ENCODE data around the gene PCDHGB2. TPM values are rescaled to one million over a fixed set of nuclear protein-coding genes. Genes with fewer than 3 reads are reported as not detected.

The PCDHGB2 gene
- total and polyA plus RNA-seq, 5 donors = 1.9 to 6.5 (median 4.2) TPM

DNA sequence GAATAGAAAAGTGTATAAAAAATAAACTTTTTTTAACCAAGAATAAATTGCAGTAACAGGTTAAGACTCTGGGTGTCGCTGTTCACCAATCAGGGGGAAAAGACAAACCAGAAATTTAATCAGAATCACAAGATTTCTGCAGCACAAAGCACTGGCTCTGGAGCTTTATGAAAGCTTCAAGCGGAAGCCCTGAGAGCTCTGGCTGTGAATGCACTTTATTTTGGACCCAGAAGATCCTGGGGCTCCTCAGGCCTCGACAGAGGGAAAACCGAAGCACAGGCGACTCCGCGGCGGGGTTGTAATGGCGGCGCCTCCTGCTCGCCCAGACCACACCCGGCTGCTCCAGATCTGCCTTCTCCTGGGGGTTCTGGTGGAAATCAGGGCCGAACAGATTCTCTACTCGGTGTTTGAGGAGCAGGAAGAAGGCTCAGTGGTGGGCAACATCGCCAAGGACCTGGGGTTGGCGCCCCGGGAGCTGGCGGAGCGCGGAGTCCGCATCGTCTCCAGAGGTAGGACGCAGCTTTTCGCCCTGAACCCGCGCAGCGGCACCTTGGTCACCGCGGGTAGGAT lies 4.8 kb upstream of the PCDHGB2 start, which contains the start of gene PCDHGA4:
PCDHGA4 (plus strand) TSS at position 122 of the 570 bp plus-strand sequence; CDS start at position 209, 87 bp downstream.
- Histone ChIP-seq H3K4me3 (ENCODE audit: low read length) (peak within 1 kb of the TSS; percentile 44), H3K27me3 (ENCODE audit: control insufficient read depth, insufficient read depth) (no peaks in the 10 kb centered on the region), H3K4me1 (ENCODE audit: control insufficient read depth, insufficient read depth, low read length) (no peaks in the 10 kb centered on the region), H3K27ac (ENCODE audit: low read length) (no peak within 1 kb of the TSS), H3K9me3 (ENCODE audit: control insufficient read depth, low read length) (peaks cover 9% of the 10 kb centered on the region)
- intact Hi-C loops (cut with DNase I) = no loop called here
- DNase-seq (no peak), ATAC-seq (no peak)
- WGBS = 17% methylated on average over 29 of the region's 29 CpGs

DNA sequence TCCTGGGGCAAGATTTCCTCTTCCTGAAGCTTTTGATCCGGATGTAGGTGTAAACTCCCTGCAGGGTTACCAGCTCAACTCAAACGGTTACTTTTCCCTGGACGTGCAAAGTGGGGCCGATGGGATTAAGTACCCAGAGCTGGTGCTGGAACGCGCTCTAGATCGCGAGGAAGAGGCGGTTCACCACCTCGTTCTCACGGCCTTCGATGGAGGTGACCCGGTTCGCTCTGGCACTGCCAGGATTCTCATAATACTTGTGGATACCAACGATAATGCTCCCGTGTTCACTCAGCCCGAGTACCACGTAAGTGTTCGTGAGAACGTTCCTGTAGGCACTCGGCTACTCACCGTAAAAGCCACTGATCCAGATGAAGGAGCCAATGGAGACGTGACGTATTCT lies 4.2 kb upstream of the PCDHGB2 start:
- intact Hi-C loops (cut with DNase I) = no loop called here
- no peak for ATAC-seq
- no peaks in the 10 kb centered on the region for H3K4me1 ChIP-seq (ENCODE audit: control insufficient read depth, insufficient read depth, low read length)
- no peak overlapping the region for H3K27ac ChIP-seq (ENCODE audit: low read length)
- H3K4me3 ChIP-seq (ENCODE audit: low read length) = no peak overlapping the region
- 47% methylated on average over 24 of the region's 24 CpGs for WGBS
- H3K27me3 ChIP-seq (ENCODE audit: control insufficient read depth, insufficient read depth) = no peaks in the 10 kb centered on the region
- DNase-seq = no peak
- H3K9me3 ChIP-seq (ENCODE audit: control insufficient read depth, low read length) = peaks cover 11% of the 10 kb centered on the region

DNA sequence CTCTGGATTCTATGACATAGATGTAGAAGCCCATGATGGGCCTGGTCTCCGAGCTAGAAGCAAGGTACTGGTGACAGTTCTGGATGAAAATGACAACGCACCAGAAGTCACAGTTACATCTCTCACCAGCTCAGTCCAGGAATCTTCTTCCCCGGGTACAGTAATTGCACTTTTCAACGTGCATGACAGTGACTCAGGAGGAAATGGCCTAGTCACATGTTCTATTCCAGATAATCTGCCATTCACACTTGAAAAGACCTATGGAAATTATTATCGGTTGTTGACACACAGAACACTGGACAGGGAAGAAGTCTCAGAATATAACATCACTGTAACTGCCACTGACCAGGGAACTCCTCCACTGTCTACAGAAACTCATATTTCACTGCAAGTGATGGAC lies 3.7 kb upstream of the PCDHGB2 start:
- DNase-seq = no peak
- intact Hi-C loops (cut with DNase I) = no loop called here
- whole genome bisulfite sequencing = 70% methylated on average over 5 of the region's 5 CpGs
- Histone ChIP-seq H3K4me1 (ENCODE audit: control insufficient read depth, insufficient read depth, low read length) (no peaks in the 10 kb centered on the region), H3K27ac (ENCODE audit: low read length) (no peak overlapping the region), H3K9me3 (ENCODE audit: control insufficient read depth, low read length) (peaks cover 11% of the 10 kb centered on the region), H3K27me3 (ENCODE audit: control insufficient read depth, insufficient read depth) (no peaks in the 10 kb centered on the region), H3K4me3 (ENCODE audit: low read length) (no peak overlapping the region)
- ATAC-seq = no peak

DNA sequence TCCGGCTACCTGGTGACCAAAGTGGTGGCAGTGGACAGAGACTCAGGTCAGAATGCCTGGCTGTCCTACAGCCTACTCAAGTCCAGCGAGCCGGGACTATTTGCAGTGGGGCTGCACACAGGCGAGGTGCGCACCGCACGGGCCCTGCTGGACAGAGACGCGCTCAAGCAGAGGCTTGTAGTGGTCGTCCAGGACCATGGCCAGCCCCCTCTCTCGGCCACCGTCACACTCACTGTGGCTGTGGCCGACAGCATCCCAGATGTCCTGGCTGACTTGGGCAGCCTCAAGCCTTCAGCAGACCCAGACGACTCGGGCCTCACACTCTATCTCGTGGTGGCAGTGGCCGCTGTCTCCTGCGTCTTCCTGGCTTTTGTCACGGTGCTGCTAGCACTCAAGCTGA lies 2.8 kb upstream of the PCDHGB2 start:
- no peaks in the 10 kb centered on the region for H3K27me3 ChIP-seq (ENCODE audit: control insufficient read depth, insufficient read depth)
- H3K9me3 ChIP-seq (ENCODE audit: control insufficient read depth, low read length) = peaks cover 8% of the 10 kb centered on the region
- DNase-seq (no peak), ATAC-seq (no peak)
- intact Hi-C loops (cut with DNase I) = no loop called here
- no peak overlapping the region for H3K27ac ChIP-seq (ENCODE audit: low read length)
- no peak overlapping the region for H3K4me3 ChIP-seq (ENCODE audit: low read length)
- 40% methylated on average over 19 of the region's 19 CpGs for WGBS
- no peaks in the 10 kb centered on the region for H3K4me1 ChIP-seq (ENCODE audit: control insufficient read depth, insufficient read depth, low read length)

DNA sequence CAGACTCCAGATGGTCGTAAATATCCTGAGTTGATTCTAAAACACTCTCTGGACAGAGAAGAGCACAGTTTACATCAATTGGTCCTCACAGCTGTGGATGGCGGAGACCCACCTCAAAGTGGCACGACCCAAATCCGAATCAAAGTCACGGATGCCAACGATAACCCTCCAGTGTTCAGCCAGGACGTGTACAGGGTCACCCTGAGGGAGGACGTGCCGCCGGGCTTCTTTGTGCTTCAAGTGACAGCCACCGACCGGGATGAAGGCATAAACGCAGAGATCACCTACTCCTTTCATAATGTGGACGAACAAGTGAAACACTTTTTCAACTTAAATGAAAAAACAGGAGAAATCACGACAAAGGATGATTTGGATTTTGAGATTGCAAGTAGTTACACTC lies 891 bp downstream of the PCDHGB2 start:
- no peaks in the 10 kb centered on the region for H3K4me1 ChIP-seq (ENCODE audit: control insufficient read depth, insufficient read depth, low read length)
- H3K27ac ChIP-seq (ENCODE audit: low read length) = no peak overlapping the region
- WGBS = 32% methylated on average over 15 of the region's 15 CpGs
- peaks cover 21% of the 10 kb centered on the region for H3K9me3 ChIP-seq (ENCODE audit: control insufficient read depth, low read length)
- intact Hi-C loops (cut with DNase I) = no loop called here
- no peak for DNase-seq
- H3K27me3 ChIP-seq (ENCODE audit: control insufficient read depth, insufficient read depth) = no peaks in the 10 kb centered on the region
- H3K4me3 ChIP-seq (ENCODE audit: low read length) = no peak overlapping the region
- ATAC-seq = no peak

DNA sequence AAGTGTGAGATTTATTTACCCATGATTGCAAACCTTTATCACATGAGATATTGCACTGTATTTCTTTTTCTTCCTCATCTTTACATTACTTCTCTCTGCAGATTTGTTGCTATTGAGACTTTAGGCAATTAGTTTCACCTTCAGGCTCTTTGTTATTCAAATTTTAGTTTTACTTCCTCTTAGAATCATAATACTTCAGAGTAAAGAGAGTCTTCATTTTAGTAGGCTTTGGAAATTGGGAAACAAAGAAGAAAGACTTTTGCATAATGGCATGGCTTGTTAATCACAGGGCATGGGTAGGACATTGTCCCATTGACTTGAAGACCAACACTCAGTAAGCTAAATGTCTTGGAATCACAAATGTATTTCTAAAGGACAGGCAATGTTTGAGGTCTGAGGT lies 2.9 kb downstream of the PCDHGB2 start:
- no peak overlapping the region for H3K4me3 ChIP-seq (ENCODE audit: low read length)
- peaks cover 25% of the 10 kb centered on the region for H3K9me3 ChIP-seq (ENCODE audit: control insufficient read depth, low read length)

DNA sequence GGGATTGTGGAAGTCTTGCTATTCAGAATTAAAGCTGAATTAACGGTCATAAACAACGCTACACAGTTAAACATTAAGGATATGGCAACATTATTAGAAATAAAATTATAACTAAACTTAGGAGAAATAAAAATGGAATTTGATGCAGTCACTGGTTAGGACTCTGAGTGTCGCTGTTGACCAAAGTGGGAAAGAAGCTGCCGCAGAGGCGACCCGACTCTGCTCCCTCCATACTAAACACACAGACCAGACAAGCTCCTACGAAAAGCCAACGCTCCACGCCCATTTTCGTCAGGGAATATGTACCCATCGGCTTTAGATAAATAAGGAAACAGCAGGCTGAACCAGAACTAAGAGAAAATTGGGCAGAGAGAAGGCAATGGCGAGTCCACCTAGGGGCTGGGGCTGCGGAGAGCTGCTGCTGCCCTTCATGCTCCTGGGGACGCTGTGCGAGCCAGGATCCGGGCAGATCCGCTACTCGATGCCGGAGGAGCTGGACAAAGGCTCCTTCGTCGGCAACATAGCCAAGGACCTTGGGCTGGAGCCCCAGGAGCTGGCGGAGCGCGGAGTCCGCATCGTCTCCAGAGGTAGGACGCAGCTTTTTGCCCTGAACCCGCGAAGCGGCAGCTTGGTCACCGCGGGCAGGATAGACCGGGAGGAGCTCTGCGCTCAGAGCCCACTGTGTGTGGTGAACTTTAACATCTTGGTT lies 4.3 kb downstream of the PCDHGB2 start, which contains the start of gene PCDHGA5:
PCDHGA5 (plus strand) TSS at position 211 of the 709 bp plus-strand sequence; CDS start at position 380, 169 bp downstream.
- no peaks in the 10 kb centered on the region for H3K27me3 ChIP-seq (ENCODE audit: control insufficient read depth, insufficient read depth)
- peaks cover 25% of the 10 kb centered on the region for H3K9me3 ChIP-seq (ENCODE audit: control insufficient read depth, low read length)
- WGBS = 14% methylated on average over 34 of the region's 34 CpGs
- no peak within 1 kb of the TSS for H3K27ac ChIP-seq (ENCODE audit: low read length)
- intact Hi-C loops (cut with DNase I) = no loop called here
- H3K4me3 ChIP-seq (ENCODE audit: low read length) = peak within 1 kb of the TSS; percentile 21
- H3K4me1 ChIP-seq (ENCODE audit: control insufficient read depth, insufficient read depth, low read length) = no peaks in the 10 kb centered on the region
- peak in 1 of 2 donors; percentile 37 for ATAC-seq
- no peak for DNase-seq

More for the DNA sequence above, 2.9 kb downstream of the PCDHGB2 start:
- intact Hi-C loops (cut with DNase I) = no loop called here
- H3K27ac ChIP-seq (ENCODE audit: low read length) = no peak overlapping the region
- ATAC-seq (no peak), DNase-seq (no peak)
- H3K4me1 ChIP-seq (ENCODE audit: control insufficient read depth, insufficient read depth, low read length) = no peaks in the 10 kb centered on the region
- H3K27me3 ChIP-seq (ENCODE audit: control insufficient read depth, insufficient read depth) = no peaks in the 10 kb centered on the region

DNA sequence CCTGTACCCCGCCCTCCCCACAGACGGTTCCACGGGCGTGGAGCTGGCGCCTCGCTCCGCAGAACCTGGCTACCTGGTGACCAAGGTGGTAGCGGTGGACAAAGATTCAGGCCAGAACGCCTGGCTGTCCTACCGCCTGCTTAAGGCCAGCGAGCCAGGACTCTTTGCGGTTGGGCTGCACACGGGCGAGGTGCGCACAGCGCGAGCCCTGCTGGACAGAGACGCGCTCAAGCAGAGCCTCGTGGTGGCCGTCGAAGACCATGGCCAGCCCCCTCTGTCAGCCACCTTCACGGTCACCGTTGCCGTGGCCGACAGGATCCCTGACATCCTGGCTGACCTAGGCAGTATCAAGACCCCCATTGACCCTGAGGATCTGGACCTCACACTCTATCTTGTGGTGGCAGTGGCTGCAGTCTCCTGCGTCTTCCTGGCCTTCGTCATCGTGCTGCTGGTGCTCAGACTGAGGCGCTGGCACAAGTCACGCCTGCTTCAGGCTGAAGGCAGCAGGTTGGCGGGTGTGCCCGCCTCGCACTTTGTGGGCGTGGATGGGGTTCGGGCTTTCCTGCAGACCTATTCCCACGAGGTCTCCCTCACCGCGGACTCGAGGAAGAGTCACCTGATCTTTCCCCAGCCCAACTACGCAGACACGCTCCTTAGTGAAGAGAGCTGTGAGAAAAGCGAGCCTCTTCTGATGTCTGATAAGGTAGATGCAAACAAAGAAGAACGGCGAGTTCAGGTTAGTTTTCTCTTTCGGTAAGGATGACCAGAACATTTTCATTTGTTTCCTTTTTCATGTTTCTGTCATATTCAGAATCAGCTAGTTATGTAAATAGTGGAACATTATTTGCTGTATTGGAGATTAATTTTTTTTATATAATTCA lies 6.5 kb downstream of the PCDHGB2 start:
- H3K27ac ChIP-seq (ENCODE audit: low read length) = no peak overlapping the region
- ATAC-seq = no peak
- H3K9me3 ChIP-seq (ENCODE audit: control insufficient read depth, low read length) = peaks cover 24% of the 10 kb centered on the region
- H3K27me3 ChIP-seq (ENCODE audit: control insufficient read depth, insufficient read depth) = no peaks in the 10 kb centered on the region
- H3K4me3 ChIP-seq (ENCODE audit: low read length) = no peak overlapping the region
- no peaks in the 10 kb centered on the region for H3K4me1 ChIP-seq (ENCODE audit: control insufficient read depth, insufficient read depth, low read length)
- WGBS = 30% methylated on average over 46 of the region's 46 CpGs
- no peak for DNase-seq
- intact Hi-C loops (cut with DNase I) = no loop called here

DNA sequence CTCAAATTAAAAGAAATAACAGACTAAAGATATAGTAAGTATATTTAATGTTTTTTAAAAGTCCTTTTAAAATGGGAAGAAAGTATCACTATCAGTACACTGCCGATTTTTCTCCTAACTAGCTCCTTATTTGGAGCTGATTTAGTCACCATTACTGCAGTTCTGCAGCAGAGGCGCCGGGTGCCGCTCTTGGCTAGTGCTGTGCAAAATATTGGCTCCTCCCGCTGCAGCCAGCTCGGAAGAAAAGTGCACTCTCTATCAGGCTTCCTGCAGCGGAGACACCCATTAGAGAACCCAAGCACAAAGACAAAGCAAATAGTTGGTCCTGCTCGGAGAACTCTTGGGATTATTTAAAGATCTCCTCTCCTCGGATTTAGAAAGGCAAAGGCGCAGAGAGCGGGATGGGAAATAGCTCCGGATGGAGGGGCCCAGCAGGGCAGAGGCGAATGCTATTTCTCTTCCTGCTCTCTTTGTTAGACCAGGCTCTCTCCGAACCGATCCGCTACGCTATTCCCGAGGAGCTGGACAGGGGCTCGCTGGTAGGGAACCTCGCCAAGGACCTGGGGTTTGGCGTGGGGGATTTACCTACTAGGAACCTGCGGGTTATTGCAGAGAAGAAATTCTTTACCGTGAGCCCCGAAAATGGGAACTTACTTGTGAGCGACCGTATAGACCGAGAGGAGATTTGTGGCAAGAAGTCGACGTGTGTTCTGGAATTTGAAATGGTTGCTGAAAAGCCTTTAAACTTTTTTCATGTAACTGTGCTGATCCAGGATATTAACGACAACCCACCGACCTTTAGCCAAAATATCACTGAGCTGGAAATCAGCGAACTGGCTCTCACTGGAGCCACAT lies 10.4 kb downstream of the PCDHGB2 start, which contains the start of gene PCDHGB3:
PCDHGB3 (plus strand) TSS at position 249 of the 855 bp plus-strand sequence; CDS start at position 402, 153 bp downstream.
- peak; percentile 81 to 87 for ATAC-seq
- 19% methylated on average over 32 of the region's 32 CpGs for WGBS

More for the DNA sequence above, 10.4 kb downstream of the PCDHGB2 start, which contains the start of gene PCDHGB3:
- peak in 2 of 3 donors; percentile 68 to 75 for DNase-seq
- Histone ChIP-seq H3K4me1 (ENCODE audit: control insufficient read depth, insufficient read depth, low read length) (no peaks in the 10 kb centered on the region), H3K27ac (ENCODE audit: low read length) (no peak within 1 kb of the TSS), H3K4me3 (ENCODE audit: low read length) (peak within 1 kb of the TSS; percentile 39), H3K9me3 (ENCODE audit: control insufficient read depth, low read length) (peaks cover 23% of the 10 kb centered on the region), H3K27me3 (ENCODE audit: control insufficient read depth, insufficient read depth) (no peaks in the 10 kb centered on the region)
- intact Hi-C loops (cut with DNase I) = loop anchor here in 1 of 4 donors (10.0 kb wide), 1 partner anchor 55 kb away; the partner anchor contains the start of gene PCDHGA11

Measured in right cardiac atrium (tissue), 5 donors.